ENCODE results near the gene ATP6V1F. TPM values are rescaled to one million over a fixed set of nuclear protein-coding genes. Genes with fewer than 3 reads are reported as not detected.

Gene ATP6V1F
- total and polyA plus RNA-seq, 2 donors (not counting 1 experiment from before 2014, with no cell fraction given): 124 to 167 TPM

DNA sequence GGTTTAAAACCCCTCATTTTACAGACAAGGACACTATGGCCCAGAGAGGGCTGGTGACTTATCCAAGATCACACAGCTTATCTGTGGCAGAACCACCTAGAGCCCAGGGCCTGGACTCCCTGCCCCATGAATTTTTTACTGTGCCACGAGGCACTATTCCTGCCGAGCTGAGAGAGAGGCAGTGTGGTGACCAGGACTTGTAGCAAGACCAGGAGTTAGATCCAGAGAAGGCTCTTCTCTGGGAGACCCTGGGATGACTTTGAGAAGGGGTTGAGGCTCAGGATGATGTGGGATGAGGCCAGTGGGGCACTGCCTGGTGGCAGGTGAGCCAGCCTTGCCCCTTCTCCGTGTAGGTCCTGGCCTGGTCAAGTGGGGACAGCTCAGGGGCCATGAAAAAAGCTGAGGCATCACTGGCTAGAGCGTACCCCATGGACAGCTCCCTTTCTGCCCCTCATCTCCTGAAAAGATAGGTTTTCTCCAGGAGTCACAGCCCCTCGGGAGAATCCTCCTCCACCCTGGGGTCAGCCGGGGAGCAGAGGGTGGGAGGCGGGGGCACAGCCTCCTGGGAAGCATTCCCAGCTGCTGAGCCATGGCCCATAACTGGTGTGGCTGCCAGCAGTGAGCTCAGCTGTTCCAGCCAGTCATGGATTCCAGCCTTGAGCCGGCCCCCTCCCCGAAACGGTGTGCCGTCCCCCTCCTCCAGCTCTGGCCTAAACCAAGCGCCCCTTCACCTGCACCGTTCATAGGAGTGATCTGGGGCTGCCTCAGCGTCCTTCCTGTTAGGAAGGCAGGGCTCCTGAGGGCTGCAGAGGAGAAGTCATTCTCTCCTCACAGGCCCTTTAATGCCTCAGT is 26.6 kb upstream of the ATP6V1F start:
- no peaks in the 10 kb centered on the region for H4K20me1 ChIP-seq (ENCODE audit: control insufficient read depth, extremely low read depth, insufficient read depth, low read length)
- H3K9me3 ChIP-seq (ENCODE audit: control insufficient read depth, insufficient read depth, low read depth, low read length): no peaks in the 10 kb centered on the region
- peak overlapping the region; percentile 8 for H3K9ac ChIP-seq (ENCODE audit: insufficient read depth, low read length)
- no peak overlapping the region for H2AFZ ChIP-seq (ENCODE audit: low read length)
- peaks cover 11% of the 10 kb centered on the region for H3K4me1 ChIP-seq (ENCODE audit: control insufficient read depth, extremely low read depth, insufficient read depth, low read length)
- H3K27ac ChIP-seq (ENCODE audit: insufficient read depth, low read length): peak overlapping the region; percentile 64
- no peak for TF ChIP-seq EZH2 (IDR thresholded peaks at IDR 0.05; ENCODE audit: low read length, missing control alignments)
- TF ChIP-seq, protein P1, sequence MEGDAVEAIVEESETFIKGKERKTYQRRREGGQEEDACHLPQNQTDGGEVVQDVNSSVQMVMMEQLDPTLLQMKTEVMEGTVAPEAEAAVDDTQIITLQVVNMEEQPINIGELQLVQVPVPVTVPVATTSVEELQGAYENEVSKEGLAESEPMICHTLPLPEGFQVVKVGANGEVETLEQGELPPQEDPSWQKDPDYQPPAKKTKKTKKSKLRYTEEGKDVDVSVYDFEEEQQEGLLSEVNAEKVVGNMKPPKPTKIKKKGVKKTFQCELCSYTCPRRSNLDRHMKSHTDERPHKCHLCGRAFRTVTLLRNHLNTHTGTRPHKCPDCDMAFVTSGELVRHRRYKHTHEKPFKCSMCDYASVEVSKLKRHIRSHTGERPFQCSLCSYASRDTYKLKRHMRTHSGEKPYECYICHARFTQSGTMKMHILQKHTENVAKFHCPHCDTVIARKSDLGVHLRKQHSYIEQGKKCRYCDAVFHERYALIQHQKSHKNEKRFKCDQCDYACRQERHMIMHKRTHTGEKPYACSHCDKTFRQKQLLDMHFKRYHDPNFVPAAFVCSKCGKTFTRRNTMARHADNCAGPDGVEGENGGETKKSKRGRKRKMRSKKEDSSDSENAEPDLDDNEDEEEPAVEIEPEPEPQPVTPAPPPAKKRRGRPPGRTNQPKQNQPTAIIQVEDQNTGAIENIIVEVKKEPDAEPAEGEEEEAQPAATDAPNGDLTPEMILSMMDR (conservative IDR thresholded peaks at IDR 0.05 in 1 of 2, IDR thresholded peaks at IDR 0.05 in 1 of 2; ENCODE audit: low read depth in 1 of 2, low read length in 2 of 2): no peak
- peaks cover 51% of the 10 kb centered on the region for H3K79me2 ChIP-seq (ENCODE audit: control insufficient read depth, insufficient read depth, low read length)
- peaks cover 54% of the 10 kb centered on the region for H3K36me3 ChIP-seq (ENCODE audit: control insufficient read depth, insufficient read depth, low read length)
- H3K27me3 ChIP-seq (ENCODE audit: control insufficient read depth, insufficient read depth, low read length): no peaks in the 10 kb centered on the region
- peak; percentile 42 to 83 for DNase-seq (ENCODE audit: low read depth in 2 of 2)
- no peak overlapping the region for H3K4me3 ChIP-seq (replicated peaks in 1 of 4; ENCODE audit: control extremely low read depth in 1 of 4, insufficient read depth in 1 of 4, low read depth in 3 of 4, low read length in 4 of 4)
- H3K4me2 ChIP-seq (ENCODE audit: extremely low read depth, insufficient read depth, low read length): peak overlapping the region; percentile 49

DNA sequence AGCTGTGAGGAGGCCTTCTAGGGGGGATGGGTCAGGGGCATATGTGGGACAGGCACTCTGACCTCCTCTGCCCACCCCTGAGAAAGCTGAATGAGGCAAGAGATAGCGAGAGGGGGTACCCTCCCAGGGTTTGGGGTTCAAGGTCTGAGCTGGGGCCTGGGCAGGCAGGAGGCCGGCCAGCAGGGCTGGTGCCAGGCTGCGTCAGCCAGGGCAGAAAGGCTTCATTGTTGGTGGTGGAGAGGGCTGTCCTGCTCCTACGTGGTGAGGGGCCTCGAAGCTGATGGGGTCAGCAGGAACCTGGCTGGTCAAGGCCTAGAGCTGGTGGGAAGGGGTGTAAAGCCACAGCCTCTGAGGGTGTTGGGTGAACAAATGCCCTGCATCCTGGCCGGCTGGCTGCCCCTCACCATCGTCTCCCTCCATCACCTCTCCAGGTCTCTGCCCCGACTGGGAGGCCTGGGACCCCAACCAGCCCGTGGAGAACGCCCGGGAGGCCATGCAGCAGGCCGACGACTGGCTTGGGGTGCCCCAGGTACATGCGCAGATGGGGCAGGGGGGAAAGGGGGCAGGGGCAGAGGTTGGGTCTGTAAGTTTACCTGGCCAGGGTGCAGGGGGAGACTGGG is 25.8 kb upstream of the ATP6V1F start:
- Histone ChIP-seq H3K4me3 (replicated peaks in 1 of 4; ENCODE audit: control extremely low read depth in 1 of 4, insufficient read depth in 1 of 4, low read depth in 3 of 4, low read length in 4 of 4) (no peak overlapping the region), H3K27me3 (ENCODE audit: control insufficient read depth, insufficient read depth, low read length) (no peaks in the 10 kb centered on the region), H2AFZ (ENCODE audit: low read length) (no peak overlapping the region), H3K4me1 (ENCODE audit: control insufficient read depth, extremely low read depth, insufficient read depth, low read length) (peaks cover 11% of the 10 kb centered on the region), H3K79me2 (ENCODE audit: control insufficient read depth, insufficient read depth, low read length) (peaks cover 43% of the 10 kb centered on the region), H3K36me3 (ENCODE audit: control insufficient read depth, insufficient read depth, low read length) (peaks cover 59% of the 10 kb centered on the region), H4K20me1 (ENCODE audit: control insufficient read depth, extremely low read depth, insufficient read depth, low read length) (no peaks in the 10 kb centered on the region), H3K9me3 (ENCODE audit: control insufficient read depth, insufficient read depth, low read depth, low read length) (no peaks in the 10 kb centered on the region), H3K9ac (ENCODE audit: insufficient read depth, low read length) (no peak overlapping the region), H3K4me2 (ENCODE audit: extremely low read depth, insufficient read depth, low read length) (no peak overlapping the region), H3K27ac (ENCODE audit: insufficient read depth, low read length) (peak overlapping the region; percentile 64)
- TF ChIP-seq EZH2 (IDR thresholded peaks at IDR 0.05; ENCODE audit: low read length, missing control alignments): no peak
- TF ChIP-seq, protein P1 (conservative IDR thresholded peaks at IDR 0.05 in 1 of 2, IDR thresholded peaks at IDR 0.05 in 1 of 2; ENCODE audit: low read depth in 1 of 2, low read length in 2 of 2): no peak
- no peak for DNase-seq (ENCODE audit: low read depth in 2 of 2)

GRCh38 chr7:128837521-128837921 is 25.1 kb upstream of the ATP6V1F start:
- TF ChIP-seq, protein P1 (conservative IDR thresholded peaks at IDR 0.05 in 1 of 2, IDR thresholded peaks at IDR 0.05 in 1 of 2; ENCODE audit: low read depth in 1 of 2, low read length in 2 of 2): no peak
- TF ChIP-seq EZH2 (IDR thresholded peaks at IDR 0.05; ENCODE audit: low read length, missing control alignments): no peak
- DNase-seq (ENCODE audit: low read depth in 2 of 2): no peak
- peaks cover 36% of the 10 kb centered on the region for H3K79me2 ChIP-seq (ENCODE audit: control insufficient read depth, insufficient read depth, low read length)
- no peak overlapping the region for H3K4me2 ChIP-seq (ENCODE audit: extremely low read depth, insufficient read depth, low read length)
- no peaks in the 10 kb centered on the region for H3K27me3 ChIP-seq (ENCODE audit: control insufficient read depth, insufficient read depth, low read length)
- H3K27ac ChIP-seq (ENCODE audit: insufficient read depth, low read length): no peak overlapping the region
- no peaks in the 10 kb centered on the region for H4K20me1 ChIP-seq (ENCODE audit: control insufficient read depth, extremely low read depth, insufficient read depth, low read length)
- peaks cover 64% of the 10 kb centered on the region for H3K36me3 ChIP-seq (ENCODE audit: control insufficient read depth, insufficient read depth, low read length)
- H2AFZ ChIP-seq (ENCODE audit: low read length): no peak overlapping the region
- peaks cover 9% of the 10 kb centered on the region for H3K4me1 ChIP-seq (ENCODE audit: control insufficient read depth, extremely low read depth, insufficient read depth, low read length)
- H3K4me3 ChIP-seq (replicated peaks in 1 of 4; ENCODE audit: control extremely low read depth in 1 of 4, insufficient read depth in 1 of 4, low read depth in 3 of 4, low read length in 4 of 4): no peak overlapping the region
- H3K9me3 ChIP-seq (ENCODE audit: control insufficient read depth, insufficient read depth, low read depth, low read length): no peaks in the 10 kb centered on the region
- H3K9ac ChIP-seq (ENCODE audit: insufficient read depth, low read length): no peak overlapping the region
